HG03521 (cell line): Measurements from ENCODE around the gene PXMP4.

Experiments
- ATAC-seq: cut with Tn5 transposase; IDR thresholded peaks from one replicate; pipeline ENCODE4 v1.9.1; 2021; ENCODE audit warnings: mild to moderate bottlenecking, moderate library complexity; ENCODE audit not compliant: unreplicated experiment

The PXMP4 gene

DNA sequence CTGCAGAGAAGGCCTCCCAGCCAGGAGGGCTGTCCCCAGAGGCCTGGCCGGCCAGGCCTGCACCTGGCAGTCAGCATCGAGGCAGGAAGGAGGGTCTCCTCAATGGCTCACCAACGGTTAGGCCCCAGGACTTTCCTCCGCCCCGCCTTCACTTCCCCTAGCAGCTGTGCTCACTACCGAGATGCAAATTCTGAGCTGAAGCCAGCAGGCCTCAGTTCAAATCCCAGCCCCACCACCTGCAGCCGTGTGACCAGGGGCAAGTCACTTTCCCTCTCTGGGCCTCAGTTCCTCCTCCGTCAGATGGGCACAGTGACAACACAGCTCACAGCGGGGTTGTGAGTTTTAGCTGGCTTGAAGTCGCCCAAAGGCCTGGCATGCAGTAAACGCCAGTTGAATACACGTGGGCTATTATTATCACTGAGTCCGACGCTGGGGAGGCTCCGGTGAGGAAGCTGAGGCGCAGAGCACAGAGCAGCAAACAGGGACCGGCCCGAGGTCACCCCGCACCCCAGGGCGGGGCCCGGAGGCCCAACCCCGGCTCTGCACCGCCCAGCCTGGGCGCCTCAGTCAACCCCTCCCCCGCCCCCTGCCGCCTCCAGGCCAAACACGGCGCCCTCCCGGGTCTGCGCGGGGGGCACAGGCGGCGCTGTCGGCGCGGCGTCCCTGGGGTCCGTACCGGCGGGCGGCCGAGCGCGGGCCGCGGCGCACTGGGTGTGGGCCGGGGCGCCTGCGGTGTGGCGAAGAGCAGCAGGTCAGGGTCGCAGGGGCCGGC lies 34.6 kb downstream of the PXMP4 start:
- ATAC-seq: peak; percentile 22

DNA sequence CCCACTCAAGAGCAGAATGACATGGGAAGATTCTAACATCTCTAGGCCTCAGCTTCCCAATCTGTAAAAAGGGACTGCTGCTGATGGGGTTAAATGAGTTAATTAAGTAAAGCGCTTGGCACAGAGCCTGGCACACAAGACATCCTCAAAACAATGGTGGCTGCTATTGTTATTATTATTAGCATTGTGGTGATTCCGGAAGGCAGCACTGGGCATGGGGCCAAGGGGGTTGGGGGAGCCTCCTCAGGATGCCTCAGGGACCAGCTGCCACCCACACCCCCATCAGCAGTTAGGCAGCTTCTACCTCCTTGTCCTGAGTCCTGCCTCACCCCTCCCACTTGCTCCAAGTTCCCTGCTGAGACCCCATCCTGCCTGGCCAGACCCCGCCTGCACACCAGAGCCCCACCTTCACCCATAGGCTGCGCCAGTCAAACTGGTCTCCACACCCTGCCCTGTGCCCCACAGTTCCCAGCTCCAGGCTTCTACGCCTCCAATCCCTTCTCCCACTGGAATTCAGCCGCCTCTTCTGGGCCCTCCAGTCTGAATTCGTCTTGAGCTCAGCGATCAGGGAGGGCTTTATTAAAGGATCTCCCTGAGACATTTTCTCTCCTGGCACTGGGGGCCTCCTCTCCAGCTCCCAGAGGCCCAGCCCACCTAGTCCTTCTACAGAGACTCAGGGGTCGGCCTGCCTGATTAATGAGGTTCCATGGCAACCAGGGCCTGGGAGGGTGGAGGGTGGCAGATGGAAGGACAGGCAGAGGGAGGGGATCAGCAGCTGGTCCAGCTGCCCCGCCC lies 35.4 kb downstream of the PXMP4 start:
- ATAC-seq: no peak

DNA sequence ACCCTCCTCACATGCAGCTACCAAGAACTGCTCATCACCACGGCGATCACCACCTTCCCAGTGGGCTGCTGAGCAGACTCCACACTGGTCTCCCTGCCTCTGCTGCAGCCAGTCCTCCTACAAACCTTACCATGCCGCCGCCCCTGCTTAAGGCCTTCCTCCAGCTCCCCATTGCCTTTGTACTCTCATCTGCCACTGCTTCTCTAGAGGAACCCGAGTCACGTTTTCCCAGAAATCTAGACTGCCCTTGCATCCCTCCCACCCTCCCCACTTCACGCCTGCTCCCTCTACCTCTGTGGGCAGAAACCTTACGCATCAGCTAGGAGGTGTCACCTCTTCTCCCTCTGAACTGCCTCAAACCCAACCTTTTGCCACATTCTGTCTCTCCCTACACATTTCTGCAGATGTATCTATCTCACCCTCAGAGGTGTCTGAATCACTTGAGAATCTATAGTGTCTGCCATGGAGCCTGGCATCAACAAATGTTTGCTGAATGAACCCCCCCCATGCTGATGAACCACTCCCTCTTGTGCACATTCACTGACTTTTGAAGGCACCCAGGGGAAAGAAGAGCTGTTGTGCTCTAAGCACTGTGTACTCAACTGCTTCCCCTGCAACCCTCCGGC lies 38.3 kb downstream of the PXMP4 start:
- no peak for ATAC-seq

DNA sequence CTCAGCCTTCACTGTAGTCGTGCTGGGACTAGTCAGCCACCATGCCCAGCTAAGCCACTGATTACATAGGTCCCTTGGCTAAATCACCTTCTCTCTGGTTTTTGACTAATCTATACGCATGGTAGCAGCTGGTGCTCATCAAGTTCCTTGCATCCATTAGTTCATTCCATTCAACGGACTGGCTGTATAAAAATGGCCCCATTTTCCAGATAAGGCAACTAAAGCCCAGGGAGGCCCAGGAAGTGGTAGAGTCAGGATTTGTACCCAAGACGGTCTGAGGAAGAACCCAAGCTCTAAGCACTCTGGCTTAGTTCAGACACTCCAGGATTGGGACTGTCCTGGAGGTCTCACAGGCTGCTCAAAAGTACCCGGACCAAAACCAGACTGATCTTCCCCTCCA lies 38.8 kb downstream of the PXMP4 start:
- ATAC-seq: no peak

DNA sequence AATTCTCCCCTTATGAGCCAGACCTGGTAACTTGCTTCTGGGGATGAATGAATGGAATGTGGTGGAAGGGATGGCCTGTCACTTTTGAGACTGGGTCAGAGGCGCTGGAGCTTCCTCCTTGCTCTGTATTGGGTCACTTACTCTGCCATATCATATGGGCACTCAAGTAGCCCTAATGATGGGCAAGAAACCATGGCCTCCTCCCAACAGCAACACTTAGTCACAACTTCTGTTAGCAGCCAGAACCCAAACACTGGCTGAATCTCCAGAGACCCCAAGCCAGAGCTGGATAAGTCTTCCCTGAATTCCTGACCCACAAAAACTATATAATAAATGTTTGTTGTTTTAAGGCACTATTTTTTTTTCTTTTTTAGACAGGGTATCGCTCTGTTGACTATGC lies 39.4 kb downstream of the PXMP4 start:
- ATAC-seq: no peak

DNA sequence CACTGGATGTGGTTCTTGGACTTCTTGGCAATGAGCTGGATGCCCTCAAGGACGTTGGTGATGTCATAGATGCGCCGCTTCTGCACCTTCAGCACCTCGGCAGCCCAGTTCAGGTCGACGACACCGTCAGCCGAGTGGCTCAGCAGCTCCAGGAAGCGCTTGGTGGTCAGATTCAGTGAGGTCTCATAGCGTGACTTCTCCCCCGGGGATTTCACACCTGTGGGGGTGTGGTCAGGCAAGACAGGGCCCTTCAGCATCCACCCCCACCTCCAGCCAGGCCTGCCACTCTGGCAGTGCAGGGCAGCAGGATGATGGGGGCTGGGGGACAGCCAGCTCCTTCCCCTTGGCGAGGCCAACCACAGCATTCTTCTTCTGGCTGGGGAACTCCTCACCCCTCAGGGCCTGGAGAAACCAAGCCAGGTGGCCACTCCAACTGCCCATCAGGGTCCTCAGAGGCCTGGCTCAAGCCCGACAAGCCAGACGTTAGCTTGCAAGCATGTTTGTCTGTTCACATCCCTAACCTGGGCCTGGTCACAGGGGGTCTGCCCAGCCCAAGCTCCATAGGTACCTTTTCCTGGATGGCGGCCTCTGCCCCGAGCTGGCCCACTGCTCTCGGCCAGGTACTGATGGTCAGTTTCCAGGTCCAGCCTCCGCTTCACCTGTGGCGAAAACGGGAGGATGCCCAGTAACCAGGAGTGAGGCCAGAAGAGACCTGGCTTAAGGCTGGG lies 40.2 kb downstream of the PXMP4 start:
- no peak for ATAC-seq

DNA sequence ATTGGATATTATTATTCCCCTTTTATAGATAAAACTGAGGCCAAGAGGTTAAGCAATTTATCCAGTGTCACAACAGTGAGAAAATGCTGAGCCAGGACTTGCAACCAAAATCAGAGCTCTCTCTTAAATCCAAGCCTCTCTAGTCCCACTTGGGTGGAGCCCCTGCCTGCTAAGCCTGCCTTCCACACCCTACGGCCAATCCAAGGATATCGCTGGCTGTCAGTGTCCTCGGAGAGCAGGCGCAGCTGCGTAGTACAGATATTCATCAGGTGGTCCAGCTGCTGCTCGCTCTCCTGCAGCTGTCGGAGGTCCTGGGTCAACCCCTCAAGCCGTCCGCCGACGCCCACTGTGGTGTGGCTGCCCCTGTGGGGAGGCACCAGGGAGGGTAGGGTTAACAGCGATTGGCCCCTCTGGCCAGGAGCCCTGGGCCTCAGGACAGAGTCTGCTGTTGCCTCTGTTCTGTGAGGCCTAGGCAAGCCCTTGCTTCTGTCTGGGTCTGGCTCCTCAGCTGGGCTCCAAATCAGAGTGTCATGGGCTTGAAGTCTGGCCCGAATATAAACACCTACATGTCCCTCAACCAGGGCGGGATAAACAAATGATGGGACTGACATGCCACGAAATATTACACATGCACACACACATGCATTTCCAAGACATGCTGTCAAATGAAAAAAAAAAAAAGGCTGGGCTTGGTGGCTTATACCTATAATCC lies 42.0 kb downstream of the PXMP4 start:
- ATAC-seq: no peak

DNA sequence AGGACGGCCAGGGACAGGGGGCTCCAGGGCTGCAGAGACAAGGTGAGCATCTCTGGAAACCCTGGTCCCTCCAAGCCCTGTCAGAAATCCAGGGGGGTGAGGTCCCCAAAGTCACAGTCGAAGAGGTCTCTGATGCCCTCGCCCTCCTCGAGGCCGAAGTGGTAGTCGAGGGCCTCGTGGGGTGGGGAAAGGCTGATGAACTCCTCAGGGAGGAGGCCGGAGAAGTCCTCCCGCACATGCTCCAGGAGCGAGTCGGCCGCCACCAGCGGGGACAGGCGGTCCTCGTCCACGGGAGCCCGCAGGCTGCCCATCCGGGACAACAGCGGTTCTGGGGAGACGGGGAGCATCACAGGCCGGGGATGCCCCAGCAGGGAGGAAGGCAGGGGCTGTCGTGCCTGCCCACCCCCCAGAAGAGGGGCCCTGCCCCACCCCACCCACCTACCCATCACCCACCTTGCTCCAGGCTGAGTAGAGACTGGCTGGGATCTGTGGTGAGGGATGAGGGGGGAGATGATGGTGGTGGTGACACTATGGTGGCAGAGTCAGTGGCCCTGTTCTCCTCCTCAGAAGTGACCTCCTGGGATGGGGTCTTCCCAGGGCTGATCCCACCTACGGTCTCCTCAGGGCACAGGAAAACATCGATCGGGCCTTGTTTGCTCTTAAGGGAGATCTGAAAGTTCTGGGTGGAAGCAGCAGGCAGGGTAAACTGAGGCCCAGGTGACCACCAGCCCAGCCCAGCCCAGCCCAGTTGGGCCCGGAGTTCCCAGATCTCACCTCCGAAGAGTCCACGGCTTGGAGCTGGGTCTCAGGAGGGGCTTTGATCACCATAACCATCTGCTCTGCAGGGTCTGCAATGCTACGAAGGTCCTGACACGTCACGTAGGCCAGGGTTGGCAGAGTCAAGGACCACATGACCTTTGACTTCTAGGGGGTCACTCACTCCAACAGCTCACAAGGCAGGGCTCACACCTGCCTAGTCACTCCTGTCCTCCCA lies 43.2 kb downstream of the PXMP4 start:
- ATAC-seq: no peak

DNA sequence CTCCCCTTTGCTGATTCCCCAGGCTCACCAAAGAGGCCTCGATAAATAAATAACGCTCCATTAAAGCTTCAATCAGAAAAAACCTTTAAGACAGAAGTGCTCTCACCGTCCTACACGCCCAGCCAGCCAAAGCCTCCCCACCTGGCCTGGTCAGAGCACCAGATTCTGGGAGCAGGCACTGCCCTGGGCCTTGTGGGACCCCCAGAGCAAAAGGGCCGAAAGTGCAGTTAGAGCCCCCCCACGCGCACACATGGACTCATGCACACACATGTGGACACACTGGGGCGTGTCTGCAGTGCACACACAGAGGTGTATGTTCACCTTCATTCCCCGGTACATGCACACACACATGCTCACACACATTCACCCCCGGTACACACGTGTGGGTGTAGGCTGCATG lies 44.0 kb downstream of the PXMP4 start:
- no peak for ATAC-seq

DNA sequence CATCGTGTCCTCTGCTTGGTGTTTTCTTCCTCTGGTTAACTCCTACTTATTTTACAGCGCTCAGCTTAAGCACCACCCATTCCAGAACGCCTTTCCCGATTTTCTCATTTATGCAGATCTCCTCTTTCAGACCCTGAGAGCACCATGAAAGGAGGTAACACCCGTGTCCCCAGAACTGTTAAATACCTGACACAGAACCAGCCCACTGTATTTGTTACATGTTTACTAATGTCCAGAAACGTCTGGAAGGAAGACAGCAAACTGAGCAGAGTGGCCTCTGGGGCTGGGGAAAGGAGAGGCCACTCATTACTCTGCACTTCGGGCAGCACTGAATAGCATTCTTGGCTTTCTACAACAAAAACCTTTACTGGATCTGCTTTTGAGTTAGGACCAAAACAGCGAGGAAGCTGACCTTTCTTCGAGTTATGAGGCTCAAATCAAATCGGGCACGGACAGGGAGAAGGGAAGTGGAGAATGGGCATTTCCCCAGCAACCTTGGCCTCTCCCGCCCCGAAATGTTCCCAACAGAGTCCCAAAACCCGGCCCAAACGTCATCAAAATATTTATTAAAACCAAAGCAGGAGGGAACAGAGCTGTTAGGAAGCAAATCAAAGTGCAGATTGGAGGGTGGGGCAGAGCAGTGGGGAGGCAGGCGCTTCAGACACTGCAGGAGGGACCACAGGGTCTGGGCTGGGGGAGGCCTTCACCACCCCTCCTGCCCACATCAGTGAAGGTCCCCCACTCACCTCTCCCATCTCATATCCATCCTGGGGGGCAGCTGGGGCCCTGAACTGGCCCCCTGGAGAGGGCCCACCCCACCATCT lies 44.8 kb downstream of the PXMP4 start:
- ATAC-seq: no peak

DNA sequence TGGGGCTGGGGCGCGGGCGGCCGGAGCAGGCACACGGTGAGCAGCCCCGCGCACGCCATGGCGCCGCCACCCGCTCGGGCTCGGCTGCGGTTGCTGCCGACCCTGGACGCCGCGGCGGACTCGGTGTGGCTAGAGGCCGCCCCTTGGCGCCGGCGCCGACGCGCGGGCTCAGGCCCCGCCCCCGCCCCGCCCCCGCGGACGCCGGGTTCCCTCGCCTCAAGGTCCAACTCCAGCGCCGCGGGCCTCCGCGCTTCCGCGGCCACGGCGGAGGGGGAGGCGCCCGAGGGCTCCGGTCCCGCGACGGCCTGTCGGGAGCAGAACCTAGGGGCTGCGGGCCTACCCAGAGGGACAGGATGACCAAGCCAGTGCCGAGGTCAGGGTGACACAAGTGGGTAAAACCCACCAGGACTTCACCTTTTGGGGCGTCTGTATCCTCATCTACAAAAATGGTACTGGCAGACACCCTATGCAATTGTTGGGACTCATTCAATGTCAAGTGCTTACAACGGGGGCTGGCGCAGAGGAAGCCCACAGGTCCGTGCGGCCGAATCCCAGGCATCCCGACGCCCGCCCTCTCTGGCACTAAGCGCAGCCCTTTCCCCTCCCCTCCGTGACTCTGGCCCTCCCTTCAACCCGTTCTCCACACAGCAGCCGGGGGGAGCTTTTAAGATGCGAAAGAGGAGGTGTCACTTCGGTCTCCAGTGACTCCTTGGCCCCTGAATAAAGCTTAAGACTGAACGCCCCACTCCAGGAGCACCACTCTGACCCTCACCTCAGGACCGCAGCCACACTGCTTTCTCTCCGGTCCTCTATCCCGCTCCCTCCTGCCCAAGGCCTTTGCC lies 45.6 kb downstream of the PXMP4 start, which contains the start of gene NECAB3:
TSS of gene NECAB3 (minus strand) at position 135 of the 842 bp plus-strand sequence. CDS start at position 59, 76 bp downstream.
- ATAC-seq: peak; percentile 44

DNA sequence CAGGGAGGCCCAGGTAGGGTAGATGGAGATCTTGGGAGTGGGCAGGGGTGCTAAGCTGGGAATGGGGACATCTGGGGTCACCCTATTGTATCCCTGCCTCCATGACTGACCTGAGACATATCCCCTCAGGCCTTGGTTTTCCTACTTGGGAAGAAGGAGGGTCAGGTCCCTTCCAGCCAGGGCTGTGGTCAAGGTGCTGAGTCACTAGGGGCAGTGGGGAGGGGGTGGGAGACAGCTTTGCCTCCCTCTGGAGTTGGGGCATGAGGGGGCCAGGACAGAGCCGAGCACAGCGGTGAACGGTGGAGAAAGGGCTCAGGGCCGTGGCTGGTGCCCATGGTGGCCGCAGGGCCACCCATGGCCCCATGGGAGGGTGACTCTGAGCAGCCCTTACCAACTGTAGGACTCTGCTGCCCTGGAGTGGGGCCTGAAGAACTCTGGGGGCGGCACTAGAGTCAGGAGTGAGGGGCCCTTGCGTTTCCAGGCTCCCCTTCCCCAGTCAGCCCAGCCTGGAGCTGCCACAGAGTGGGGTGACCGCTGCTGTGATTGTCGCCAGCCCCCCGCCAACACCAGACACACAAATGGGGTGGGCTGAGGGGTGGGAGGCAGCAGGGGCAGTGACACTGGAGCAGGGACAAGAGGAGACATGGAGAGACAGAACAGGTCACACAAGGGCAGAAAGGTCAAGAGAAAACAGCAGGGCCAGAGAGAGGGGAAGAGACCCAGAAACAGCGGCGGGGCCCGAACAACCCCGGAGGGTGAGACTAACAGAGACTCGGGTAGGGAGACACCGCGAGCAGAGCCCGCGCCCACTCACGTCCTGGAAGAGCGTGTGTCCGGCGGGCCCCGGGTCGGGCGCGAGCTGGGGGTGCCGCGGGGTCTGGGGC lies 46.5 kb downstream of the PXMP4 start:
- no peak for ATAC-seq

DNA sequence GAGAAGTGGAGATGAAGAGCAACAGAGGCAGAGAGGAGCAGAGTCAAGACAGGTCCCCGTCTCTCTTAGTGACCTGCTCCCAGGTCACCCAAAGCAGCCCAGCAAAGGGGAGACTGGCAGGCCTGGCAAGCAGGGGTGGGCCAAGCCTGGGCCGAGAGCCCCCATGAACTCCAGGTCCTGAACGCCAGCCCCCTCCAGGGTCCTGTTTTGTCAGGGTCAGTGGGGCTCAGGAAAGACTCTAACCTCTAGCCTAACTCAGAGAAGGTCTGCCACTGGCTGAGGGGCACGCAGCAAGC lies 47.0 kb downstream of the PXMP4 start:
- no peak for ATAC-seq

DNA sequence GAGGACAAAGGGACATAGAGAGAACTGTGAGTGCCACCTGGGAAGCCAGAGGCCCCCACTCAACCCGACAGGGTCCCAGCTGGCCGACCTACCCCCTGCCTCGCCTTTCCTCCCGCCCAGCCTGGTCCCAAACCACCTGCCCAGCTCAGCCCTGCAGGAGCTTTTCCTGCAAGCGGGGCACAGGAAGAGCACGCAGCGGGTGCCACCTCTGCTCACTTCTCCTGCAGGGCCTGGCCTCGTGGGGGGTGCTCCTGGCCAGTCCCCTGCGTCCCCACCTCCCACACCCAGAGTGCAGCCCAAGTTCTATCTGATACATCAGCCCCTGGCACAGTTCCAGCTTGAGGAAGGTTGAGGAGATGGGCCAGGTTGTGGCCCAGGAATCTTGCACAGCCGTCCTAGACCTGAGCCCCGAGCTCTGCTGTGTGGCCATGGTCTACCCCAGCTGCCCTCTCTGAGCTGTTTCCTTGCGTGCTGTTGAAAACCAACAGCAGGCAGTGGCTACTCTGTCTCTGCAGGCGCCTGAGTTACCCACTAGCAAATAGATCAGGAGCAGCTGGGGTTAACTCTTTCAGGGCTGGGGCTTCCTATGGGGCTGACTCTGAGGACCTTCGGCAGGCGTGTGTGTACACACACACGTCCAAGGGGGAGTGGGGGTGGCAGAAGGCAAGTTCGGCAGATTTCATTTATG lies 47.5 kb downstream of the PXMP4 start:
- no peak for ATAC-seq

DNA sequence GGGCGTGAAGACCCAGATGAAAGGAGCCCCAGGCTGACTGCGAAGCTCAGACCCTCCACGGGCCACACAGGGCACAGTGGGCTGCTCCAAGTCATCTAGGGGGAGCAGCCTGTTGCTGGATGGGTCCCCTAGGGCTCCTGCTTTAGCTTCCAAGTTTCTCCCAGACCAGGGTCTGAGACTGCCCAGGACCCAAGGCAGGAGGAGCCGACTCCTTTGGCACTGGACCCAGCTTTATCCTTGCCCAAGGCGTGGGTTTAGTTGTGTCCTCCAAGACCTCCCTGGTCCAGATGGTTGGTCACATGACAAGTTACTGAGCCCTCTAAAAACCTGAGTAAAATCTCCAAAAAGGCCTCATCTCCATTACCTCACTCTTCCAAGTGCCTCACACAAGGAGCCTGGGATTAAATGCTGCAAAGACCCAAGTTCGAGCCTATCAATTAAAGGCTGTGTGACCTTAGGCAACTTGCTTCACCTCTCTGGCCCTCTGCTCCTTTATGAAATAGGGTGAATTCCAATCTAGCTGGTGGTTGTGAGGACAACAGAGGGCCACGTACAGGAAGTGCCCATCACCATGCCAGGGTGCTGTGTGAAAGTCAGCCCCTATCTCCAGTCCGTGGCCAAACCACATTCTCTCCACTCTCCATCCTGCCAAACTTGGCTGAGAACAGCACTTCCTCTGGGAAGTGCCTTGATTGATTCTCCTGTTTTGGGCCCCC lies 48.4 kb downstream of the PXMP4 start:
- no peak for ATAC-seq
